HepG2 (cell line): ENCODE data around the gene FLOT2. TPM values are rescaled to one million over a fixed set of nuclear protein-coding genes. Genes with fewer than 3 reads are reported as not detected.

Experiments used
- ERF ChIP-seq: IDR thresholded peaks from 2 replicates; pipeline ENCODE4 v1.6.1; 2018; ENCODE audit warnings: missing biosample characterization, missing genetic modification reagents
- FOSL2 ChIP-seq: sonication (generic); formaldehyde crosslinking; IDR thresholded peaks from 2 replicates; pipeline ENCODE4 v1.4.0; 2020; ENCODE audit warnings: missing genetic modification reagents
- HMG20B ChIP-seq: conservative IDR thresholded peaks from 2 replicates; pipeline ENCODE4 v1.6.1; 2016; ENCODE audit warnings: missing genetic modification reagents, missing compliant biosample characterization
- KDM5A ChIP-seq: fragments of 200-600 bp; sonication (generic); IDR thresholded peaks from 2 replicates; pipeline ENCODE4 v1.7.0; 2018; ENCODE audit warnings: antibody characterized with exemption, mild to moderate bottlenecking, low read length, borderline replicate concordance
- TBX3 ChIP-seq: fragments of 450-650 bp; IDR thresholded peaks from 2 replicates; pipeline ENCODE4 v1.6.1; 2017; ENCODE audit warnings: antibody characterized with exemption, mild to moderate bottlenecking, inconsistent platforms, borderline replicate concordance
- ZBTB40 ChIP-seq, 2 experiments: fragments of 450-650 bp in 1 of 2; sonication (generic) in 1 of 2; formaldehyde crosslinking in 1 of 2; IDR thresholded peaks; 2 replicates each; pipeline versions ENCODE4 v1.6.1 to v1.8.0; 2016 to 2022; ENCODE audit warnings: antibody characterized with exemption in 1 of 2, mild to moderate bottlenecking in 1 of 2, missing genetic modification reagents in 1 of 2
- ZNF407 ChIP-seq: sonication (generic); formaldehyde crosslinking; IDR thresholded peaks from one replicate; pipeline ENCODE4 v1.5.1; 2020; ENCODE audit warnings: mild to moderate bottlenecking, missing genetic modification reagents; ENCODE audit errors: not compliant biosample characterization
- ZSCAN29 ChIP-seq: sonication (generic); formaldehyde crosslinking; conservative IDR thresholded peaks from 2 replicates; pipeline ENCODE4 v1.4.0; 2020; ENCODE audit warnings: mild to moderate bottlenecking, missing genetic modification reagents
- polyA plus RNA-seq, 8 experiments: library from polyadenylated mRNA; depleted of rRNA in 3 of 8; stranded (reverse) in 7 of 8; unstranded in 1 of 8; fragments of >200 nt; fragmentation: Illumina TruSeq in 4 of 8; extraction: Trizol in 4 of 8; gene quantifications; 2 replicates each; pipeline versions ENCODE4 v1.2.1 to v1.2.3, GENCODE V29; 2011 to 2016; ENCODE audit warnings: low read depth in 4 of 8, missing spikeins in 1 of 8, mixed read lengths in 1 of 8; ENCODE audit not compliant: insufficient read depth in 1 of 8
- total RNA-seq, 5 experiments: library from RNA; depleted of rRNA; stranded (reverse); fragments of >200 nt; fragmentation: Illumina TruSeq; extraction: Trizol; gene quantifications; 2 replicates each; pipeline ENCODE4 v1.2.3, GENCODE V29; 2016; ENCODE audit warnings: low read depth in 1 of 5

Gene FLOT2
- total and polyA plus RNA-seq, 2 of the 13 experiments (the other 11 are each of a cell fraction or from before 2014, with no cell fraction given): 54.3 to 54.5 TPM

- TF ChIP-seq ZBTB40 (IDR thresholded peaks at IDR 0.05) (no peak), ZBTB40 (CRISPR knock-in tag; IDR thresholded peaks at IDR 0.05) (peak; percentile 52), TBX3 (no peak), FOSL2 (CRISPR knock-in tag) (peak; percentile 33; the same call in 1 of the 2 replicates), ZNF407 (CRISPR knock-in tag) (peak; percentile 45), ERF (CRISPR knock-in tag) (peak; percentile 63; the same call in 1 of the 2 replicates), HMG20B (CRISPR knock-in tag) (no peak), ZSCAN29 (no peak), KDM5A (peak; percentile 96)
These were observed 42.8 kb downstream of the FLOT2 start, which contains the start of gene ERAL1 (continued) for GRCh38 chr17:28854457-28855335.
